HTR-8/SVneo (cell line): ENCODE data around the gene EZR.
A peak's percentile ranks its signal among the peaks of the same experiment; 100 is the strongest.

Source experiments
- DNase-seq: peaks from one replicate; pipeline ENCODE4 v3.0.0; 2011; ENCODE audit warnings: low spot score, mixed read lengths; ENCODE audit not compliant: insufficient read length
- FAIRE-seq: peaks from 2 replicates; lab custom pipeline; 2011; peaks lifted over from hg19 to GRCh38; lab: Jason Lieb, UNC

The EZR gene

GRCh38 chr6:158819213-158819976 lies at the start of gene EZR:
Gene EZR (minus strand): TSS chr6:158819368. CDS start chr6:158818093, 1,275 bp downstream.
- FAIRE-seq (no peak), DNase-seq (peak; percentile 78)

DNA sequence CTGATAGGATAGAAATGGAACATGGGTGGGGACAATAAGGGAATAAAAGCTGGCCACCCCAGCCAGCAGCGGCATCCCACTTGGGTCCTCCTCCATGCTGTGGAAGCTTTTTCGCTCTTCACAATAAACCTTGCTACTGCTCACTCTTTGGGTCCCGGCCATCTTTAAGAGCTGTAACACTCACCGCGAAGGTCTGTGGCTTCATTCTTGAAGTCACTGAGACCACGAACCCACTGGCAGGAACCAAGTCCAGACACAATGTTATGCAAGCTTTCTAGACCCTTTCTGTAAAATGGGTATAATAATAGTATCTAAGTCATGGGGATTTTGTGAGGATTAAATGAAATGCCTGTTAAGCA lies 48.9 kb upstream of the EZR start:
- FAIRE-seq (no peak), DNase-seq (no peak)

- DNase-seq, result no peak
Measured at GRCh38 chr6:158867381-158868121, 48.4 kb upstream of the EZR start.

GRCh38 chr6:158865769-158866168 lies 46.6 kb upstream of the EZR start:
- DNase-seq (no peak), FAIRE-seq (no peak)

More at GRCh38 chr6:158867381-158868121, 48.4 kb upstream of the EZR start:
- FAIRE-seq, result no peak

DNA sequence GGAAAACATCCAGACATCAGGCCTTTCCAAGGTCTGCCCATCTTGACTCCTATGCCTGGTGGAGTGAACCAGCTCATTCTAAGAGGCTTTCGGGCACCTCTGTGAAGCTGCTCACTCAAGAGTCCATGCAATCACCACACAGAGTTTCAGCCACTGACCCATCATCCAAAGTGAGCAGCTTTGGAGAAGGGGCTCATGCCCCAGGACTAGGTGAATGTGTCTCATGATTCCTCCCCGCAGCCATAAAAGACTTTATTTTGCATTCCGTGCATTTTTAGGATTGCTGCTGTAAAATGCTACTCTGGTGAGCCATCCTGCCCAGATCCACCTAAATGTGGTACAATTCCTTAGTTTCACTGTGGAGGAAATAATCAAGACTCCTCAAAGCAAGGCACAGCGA lies 44.5 kb upstream of the EZR start:
- DNase-seq (peak; percentile 38), FAIRE-seq (no peak)

DNA sequence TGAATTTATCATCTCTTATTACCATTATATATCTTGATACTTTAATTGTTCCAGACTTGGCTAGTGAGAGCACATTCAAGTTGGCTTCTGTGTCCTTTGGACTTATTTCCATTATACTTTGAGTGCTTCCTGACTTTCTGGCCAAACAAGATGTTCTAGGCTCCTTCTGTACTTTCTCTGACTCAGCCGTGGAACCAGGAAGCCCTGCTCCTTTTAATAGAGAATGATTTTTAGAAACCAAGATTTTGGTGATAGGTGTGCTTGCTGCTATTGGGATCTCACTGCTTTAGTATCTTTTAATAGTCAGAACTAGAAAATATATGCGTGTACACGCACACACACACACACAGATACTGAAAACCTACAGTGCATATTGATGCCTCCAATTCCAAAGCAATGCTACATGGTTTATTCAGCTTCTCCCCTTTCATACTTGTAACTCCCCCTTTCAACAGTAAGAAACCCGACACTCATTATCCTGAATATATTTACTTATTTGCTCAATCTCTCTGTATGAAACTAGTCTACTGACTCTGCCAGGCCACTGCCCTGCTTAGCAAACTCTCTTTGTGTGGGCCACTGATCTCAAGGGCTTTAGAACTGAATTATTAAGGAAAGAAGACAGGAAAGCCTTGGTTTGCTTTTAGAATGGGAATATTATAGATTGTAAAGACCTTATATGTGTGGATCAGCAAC lies 42.7 kb upstream of the EZR start:
- DNase-seq (no peak), FAIRE-seq (no peak)

DNA sequence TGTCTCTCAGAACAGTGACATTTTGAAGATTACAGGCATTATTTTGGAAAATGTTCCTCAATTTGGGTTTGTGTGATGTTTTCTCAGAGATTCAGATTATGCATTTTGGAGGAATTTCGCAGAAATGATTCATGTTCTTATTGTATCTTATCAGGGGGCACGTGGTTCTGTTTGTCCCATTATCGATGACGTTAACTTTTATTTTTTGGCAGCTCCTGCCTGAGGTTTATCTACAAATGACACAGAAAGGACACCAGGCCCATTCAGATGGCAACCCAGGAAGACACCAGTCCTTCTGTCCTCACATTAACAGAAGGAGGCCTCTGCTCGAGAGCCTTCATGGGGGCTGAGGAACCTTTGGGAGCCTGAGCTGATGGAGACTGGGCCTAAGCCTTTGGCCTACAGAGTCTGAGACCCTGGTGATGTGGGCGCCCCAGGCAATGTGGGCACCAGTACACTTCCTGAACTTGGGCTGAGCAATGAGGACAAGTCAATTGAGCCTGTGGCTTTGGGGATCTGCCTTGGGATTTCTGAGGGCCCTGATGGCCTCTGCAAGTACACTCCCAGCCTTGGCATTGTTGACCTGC lies 41.2 kb upstream of the EZR start:
- FAIRE-seq, result no peak

DNA sequence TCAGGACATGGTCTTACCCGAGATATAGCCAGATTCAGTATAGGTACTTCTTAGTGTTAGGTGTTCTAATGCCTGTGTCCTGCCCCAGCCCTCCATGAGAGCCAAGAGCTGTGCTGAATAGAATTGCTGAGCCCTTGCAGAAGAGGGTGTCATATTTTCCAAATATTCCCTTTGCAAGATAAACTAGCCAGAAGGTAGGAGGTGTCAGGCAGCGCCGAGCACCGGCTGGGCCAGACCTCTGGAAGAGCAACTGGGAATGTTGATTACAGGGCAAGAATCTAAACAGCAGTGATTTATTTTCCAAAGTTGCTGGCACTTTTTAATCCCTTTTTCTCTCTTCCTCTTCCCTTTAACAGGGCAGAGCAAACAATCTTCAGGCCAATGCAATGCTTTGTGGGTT lies 37.1 kb upstream of the EZR start:
- DNase-seq (no peak), FAIRE-seq (no peak)

More for the DNA sequence above, 41.2 kb upstream of the EZR start:
- no peak for DNase-seq

- DNase-seq, result no peak
- FAIRE-seq, result no peak
Measured at GRCh38 chr6:158854214-158855101, 35.3 kb upstream of the EZR start.

- DNase-seq (no peak), FAIRE-seq (no peak)
Measured at GRCh38 chr6:158853880-158854213, 34.7 kb upstream of the EZR start.

GRCh38 chr6:158853072-158853879 lies 34.1 kb upstream of the EZR start:
- DNase-seq (peak; percentile 84), FAIRE-seq (peak; percentile 96)

GRCh38 chr6:158852312-158853071 lies 33.3 kb upstream of the EZR start:
- DNase-seq, result no peak
- no peak for FAIRE-seq

DNA sequence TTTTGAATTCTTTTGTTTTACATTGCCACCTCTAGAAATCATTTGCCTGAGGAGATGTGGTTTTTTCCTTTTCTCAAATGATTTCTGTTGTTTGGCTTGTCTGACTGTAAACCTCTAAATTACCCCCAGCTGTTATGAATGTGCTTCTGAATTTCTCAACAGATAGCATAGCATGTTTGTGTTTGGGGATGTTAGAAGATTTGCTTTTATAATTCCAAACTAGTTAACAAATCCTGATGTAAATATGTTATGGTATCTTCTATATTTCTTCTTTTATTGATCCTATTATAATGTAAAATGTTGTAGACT lies 31.6 kb upstream of the EZR start:
- no peak for FAIRE-seq

DNA sequence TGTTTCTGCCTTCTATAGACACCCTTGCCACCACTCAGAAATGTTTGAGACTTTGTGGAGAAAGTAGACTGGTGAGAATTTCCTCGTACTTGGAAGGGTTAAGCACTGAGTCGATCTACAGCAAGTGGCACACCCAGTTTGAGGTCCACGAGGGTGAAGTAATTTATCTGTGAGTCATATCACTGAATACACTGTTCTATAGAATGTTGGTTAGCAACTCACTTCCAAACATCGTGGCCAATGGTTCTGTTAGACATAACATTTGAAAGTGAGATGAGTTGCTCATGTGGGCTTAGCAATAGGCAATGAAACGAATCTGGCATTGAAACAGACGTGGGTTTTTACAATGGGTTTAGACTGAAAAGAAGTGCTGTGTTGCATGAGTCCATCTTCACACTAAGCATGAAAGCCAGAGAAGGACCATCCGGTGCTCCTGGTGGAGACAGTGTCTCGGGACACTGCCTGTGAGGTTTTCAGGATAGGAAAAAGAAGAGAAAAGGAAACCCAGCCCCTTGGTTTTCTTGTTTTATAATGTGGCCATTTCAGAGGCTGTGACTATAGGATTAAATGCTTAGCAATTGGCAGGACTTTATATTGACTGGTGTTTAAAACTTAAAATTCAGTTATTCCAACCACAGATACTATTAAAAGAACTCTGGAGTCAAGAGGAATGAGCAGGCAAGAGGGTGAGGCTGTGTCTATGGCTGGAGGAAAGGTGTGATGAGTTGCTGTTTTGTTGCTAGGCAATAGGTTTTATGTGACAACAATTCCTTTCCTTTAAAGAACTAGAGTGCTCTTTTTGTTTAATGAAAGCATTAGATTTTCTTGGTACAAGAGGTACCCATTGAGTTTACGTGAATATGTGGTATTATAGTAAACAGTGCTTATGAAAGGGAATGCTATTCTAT lies 31.0 kb upstream of the EZR start:
- FAIRE-seq, result peak; percentile 46
- peak; percentile 70 for DNase-seq

More for the DNA sequence above, 31.6 kb upstream of the EZR start:
- DNase-seq, result no peak

DNA sequence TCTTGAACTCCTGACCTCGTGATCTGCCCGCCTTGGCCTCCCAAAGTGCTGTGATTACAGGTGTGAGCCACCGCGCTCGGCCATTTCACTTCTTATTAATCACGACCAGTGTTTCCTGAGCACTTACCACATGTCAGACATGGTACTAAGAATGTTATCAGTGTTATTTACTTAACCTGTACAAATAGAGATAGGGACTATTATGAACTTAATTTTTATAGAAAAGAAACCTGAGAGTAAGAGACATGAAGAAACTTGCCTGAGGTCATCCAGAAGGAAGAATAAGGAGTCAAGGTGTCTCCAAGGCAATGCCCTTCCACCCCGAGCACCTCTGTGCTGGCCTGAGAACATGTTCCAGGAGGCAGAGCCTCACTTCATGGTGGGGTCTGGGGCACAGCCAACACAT lies 29.3 kb upstream of the EZR start:
- FAIRE-seq, result no peak

GRCh38 chr6:158847786-158848185 lies 28.6 kb upstream of the EZR start:
- FAIRE-seq, result no peak
- no peak for DNase-seq

More for the DNA sequence above, 29.3 kb upstream of the EZR start:
- no peak for DNase-seq

GRCh38 chr6:158847012-158847529 lies 27.9 kb upstream of the EZR start:
- FAIRE-seq (no peak), DNase-seq (no peak)
